ENCODE results near the gene MYLK.
"Not testable (repeated sequence)": the region's sequence is repeated elsewhere in the genome, so short reads cannot be mapped to it uniquely, and the experiment has no call there.

MYLK gene, protein sequence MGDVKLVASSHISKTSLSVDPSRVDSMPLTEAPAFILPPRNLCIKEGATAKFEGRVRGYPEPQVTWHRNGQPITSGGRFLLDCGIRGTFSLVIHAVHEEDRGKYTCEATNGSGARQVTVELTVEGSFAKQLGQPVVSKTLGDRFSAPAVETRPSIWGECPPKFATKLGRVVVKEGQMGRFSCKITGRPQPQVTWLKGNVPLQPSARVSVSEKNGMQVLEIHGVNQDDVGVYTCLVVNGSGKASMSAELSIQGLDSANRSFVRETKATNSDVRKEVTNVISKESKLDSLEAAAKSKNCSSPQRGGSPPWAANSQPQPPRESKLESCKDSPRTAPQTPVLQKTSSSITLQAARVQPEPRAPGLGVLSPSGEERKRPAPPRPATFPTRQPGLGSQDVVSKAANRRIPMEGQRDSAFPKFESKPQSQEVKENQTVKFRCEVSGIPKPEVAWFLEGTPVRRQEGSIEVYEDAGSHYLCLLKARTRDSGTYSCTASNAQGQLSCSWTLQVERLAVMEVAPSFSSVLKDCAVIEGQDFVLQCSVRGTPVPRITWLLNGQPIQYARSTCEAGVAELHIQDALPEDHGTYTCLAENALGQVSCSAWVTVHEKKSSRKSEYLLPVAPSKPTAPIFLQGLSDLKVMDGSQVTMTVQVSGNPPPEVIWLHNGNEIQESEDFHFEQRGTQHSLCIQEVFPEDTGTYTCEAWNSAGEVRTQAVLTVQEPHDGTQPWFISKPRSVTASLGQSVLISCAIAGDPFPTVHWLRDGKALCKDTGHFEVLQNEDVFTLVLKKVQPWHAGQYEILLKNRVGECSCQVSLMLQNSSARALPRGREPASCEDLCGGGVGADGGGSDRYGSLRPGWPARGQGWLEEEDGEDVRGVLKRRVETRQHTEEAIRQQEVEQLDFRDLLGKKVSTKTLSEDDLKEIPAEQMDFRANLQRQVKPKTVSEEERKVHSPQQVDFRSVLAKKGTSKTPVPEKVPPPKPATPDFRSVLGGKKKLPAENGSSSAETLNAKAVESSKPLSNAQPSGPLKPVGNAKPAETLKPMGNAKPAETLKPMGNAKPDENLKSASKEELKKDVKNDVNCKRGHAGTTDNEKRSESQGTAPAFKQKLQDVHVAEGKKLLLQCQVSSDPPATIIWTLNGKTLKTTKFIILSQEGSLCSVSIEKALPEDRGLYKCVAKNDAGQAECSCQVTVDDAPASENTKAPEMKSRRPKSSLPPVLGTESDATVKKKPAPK (N-terminal part only)

DNA sequence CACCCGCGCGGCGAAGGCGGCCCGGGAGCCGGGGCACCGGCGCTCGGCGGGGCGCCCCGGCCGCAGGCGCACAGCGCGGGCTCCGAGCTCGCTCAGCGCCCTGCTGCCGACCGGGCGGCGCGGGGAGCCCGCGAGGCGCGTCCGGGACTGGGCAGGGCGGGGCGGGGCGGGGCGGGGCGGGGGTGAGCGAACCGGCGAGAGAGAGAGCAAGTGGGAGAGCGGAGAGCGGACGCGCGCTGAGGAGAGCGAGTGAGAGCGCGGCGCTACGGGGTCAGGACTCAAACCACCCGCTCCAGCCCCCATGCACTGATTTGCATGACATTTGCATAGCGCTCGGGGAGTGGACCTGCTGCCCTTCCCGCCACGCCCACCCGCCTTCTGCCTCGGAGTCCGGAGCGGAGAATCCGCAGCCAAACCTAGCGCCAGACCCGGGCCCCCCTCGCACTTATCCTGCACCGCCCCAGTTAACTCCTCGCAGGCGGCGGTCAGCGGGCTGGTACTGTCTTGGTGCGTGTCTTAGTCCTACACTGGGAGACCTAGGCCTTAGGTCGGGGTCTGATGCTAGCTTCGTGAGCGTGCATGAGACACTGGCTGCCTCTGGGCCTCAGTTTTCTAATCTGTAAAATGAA is at the start of gene MYLK:
TSS of gene MYLK (minus strand) at position 130 of the 629 bp plus-strand sequence. CDS start 90,491 bp downstream, outside the sequence.
- intact Hi-C loops (cut with DNase I), result no loop called here
- DNase-seq, result peak in 2 of 10 donors; percentile 27 to 69

DNA sequence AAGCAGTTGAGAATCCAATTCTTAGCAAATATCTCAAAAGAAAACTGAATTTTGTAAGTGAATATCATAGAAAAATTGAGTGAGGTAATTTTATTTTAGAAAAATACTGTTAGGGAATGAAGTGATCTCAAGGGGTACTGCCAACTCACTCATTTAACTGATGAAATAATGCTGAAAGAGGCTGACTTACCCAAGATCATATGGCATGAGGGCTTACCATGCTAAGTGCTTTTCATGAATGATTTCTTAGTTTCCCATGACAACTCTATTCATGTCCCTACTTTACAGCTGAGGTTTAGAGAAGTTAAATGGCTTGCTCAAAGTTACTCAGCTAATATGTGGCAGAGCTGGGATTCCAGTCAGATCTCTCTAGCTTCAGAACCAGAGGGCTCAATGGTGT is 46.3 kb upstream of the MYLK start:
- intact Hi-C loops (cut with DNase I), result no loop called here
- DNase-seq, result no peak

DNA sequence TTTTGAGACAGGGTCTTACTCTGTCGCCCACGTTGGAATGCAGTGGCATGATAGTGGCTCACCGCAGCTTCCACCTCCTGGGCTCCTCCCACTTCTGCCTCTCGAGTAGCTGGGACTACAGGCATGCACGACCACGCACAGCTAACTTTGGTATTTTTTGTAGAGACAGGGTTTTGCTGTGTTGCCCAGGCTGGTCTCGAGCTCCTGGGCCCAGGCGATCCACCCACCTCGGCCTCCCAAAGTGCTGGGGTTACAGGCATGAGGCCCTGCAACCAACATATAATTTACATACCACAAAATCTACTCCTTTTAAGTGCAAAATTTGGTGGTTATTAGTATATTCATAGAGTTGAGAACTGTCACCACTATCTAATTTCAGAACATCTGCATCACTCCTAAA is 45.2 kb upstream of the MYLK start:
- intact Hi-C loops (cut with DNase I), result no loop called here
- peak in 1 of 10 donors; percentile 32 for DNase-seq

DNA sequence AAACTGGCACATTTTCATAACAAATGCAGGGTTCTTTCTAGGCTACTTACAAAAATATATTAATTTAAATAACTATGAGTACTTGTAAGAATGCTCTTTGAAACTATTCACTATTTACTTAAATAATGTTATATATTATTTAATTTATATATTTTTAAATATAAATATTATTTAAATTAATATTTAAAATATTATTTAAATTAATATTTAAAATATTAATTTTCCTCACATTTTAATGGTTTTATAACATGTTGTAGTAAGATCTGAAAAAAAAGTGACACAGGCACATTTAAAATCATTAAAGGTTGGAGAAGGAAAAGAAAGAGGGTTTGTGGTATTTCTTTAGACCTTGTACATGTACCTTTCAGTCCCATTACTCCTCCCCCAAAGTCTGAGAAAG is 42.3 kb upstream of the MYLK start:
- no peak for DNase-seq
- intact Hi-C loops (cut with DNase I), result no loop called here

DNA sequence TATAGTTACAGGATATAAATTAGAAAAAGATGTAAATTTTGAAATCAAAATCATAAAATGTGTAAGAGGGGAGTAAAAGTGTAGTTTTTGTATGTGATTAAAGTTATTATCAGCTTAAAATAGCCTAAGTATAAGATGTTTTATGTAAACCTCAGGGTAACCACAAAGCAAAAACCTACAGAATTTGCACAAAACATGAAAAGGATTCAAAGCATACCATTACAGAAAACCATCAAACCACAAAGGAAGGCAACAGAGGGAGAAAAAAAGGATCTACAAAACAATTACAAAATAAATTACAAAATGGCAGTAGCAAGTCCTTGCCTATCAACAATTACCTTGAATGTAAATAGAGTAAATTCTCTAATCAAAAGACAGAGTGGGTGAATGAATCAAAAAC is 36.7 kb upstream of the MYLK start:
- no peak for DNase-seq
- intact Hi-C loops (cut with DNase I), result no loop called here

DNA sequence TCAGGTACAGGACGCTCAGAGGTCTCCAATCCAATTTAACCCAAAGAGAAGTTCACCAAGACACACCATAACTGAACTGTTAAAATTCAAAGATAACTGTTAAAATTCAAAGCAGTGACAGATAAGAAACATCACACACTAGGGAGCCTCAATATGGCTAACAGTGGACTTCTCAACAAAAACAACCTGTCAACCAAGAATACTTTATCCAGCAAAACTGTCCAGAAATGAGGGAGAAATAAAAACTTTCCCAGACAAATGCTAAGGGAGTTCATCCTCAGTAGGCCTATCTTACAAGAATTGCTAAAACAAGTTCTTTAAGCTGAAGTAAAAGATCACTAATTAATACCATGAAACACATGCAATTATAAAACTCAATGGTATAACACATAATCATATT is 36.3 kb upstream of the MYLK start:
- intact Hi-C loops (cut with DNase I), result no loop called here
- DNase-seq, result no peak

DNA sequence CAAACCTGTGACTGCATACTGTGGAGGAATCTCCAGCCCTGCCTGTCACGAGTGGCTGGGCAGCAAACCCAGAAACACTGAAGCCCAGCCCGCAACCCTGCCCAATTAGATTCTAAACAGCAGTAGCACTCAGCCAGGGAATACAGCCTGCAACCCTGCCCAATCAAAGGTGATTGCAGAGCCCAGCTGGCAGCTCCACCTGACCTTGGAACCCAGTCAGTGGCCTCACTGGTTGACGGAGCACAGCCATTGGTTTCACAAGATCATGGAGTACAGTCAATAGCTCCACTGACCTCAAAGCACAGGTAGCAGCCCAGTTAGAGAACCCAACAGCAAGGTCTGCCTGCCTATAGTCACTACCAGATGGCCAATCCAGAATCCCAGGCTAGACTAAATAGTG is 35.2 kb upstream of the MYLK start:
- no peak for DNase-seq
- intact Hi-C loops (cut with DNase I), result no loop called here

DNA sequence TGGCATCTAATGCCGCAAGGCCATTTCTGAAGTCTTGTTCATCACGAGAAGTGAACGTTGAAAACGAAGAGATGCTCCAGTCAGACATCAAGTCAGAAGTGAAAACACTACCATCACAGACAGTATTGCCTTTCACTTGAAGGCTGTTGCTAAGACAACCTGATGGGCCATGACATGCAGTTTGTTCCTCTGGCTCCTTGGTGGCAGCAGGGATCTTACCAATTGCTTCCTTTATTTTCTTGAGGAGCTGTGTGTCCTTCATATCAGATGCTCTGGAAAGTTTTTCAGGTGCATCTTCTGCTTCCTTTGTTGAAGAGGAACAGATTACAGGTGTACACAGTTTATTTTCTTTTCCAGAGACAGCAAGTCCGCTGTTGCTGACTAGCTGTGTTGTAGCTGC is 30.7 kb upstream of the MYLK start:
- DNase-seq, result no peak

DNA sequence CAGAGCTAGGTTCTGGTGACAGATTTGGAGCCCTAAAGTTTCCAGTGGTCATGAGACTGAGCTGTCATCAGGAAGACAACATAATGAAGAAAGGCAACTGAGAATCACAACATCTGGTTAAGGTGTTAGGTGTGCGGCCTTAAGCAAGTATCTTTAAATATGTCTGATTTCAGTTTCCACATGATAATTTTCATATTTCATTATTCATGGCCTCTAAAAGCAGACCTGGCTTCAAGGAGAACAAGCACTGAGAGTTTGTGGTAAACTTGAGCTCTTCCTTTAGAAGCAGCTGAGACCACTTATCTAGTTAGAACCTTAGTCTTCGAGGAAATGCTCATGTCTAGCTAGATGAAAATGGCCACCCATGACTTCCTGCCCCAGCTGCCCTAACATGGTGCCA is 25.7 kb upstream of the MYLK start:
- intact Hi-C loops (cut with DNase I), result no loop called here
- DNase-seq, result no peak

More for the DNA sequence above, 30.7 kb upstream of the MYLK start:
- intact Hi-C loops (cut with DNase I), result no loop called here

DNA sequence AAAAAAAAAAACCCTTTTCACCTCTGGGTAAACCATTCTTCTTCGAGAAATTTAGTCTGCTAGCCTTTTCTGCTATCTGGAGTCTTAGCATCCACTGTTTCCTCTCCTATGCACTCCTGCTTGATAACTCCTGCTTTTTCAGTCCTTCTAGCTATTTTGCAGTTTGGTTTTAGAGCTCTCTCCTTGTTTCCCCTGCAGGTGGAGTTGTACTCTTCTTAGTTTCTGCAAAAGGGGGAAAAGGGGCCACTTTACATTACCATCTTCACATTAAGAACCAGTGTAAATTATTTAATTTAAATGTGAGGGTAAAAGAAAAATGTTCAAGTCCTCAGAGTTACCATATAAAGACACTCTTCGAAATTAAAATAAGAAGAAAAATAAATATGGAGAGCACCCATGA is 23.6 kb upstream of the MYLK start:
- intact Hi-C loops (cut with DNase I), result no loop called here
- no peak for DNase-seq

DNA sequence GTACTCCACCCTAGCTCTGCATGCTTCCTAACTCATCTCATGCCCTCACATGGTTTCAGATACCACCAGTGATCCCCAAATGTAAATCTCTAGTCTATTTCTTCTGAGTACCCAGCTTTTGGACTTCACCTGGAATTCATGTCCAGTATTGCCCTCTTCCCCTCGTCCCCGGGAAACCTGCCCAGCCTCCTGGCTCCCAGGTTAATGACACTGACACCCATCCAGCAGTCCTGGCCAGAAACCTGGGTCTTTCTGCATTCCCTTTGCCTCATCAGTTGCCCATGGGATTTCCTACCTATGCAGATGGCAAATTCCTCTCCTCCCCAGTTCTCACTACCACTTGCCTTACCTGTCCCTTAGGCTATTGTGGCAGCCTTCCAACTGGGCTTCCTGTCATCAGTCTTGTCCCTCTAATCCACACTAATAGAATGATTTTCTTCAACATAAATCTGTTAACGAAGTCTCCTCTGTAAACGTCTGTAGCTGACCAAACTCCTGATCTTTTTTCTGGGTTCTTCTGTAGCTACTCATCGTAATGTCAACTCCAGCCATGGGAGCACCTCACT is 15.3 kb upstream of the MYLK start:
- peak in 1 of 10 donors; percentile 62 for DNase-seq
- intact Hi-C loops (cut with DNase I), result no loop called here

DNA sequence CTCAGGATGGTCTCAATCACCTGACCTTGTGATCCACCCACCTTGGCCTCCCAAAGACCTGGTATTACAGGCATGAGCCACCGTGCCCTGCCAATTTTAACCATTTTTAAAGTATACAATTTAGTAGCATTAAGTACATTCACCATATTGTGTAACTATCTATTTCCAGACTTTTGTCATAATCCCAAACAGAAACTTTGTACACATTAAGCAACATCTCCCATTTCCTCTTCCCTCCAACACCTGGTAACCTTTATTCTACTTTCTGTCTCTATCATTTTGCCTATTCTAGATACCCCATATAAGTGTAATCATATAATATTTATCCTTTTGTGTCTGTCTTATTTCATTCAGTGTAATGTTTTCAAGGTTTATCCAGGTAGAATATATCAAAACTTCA is 8.9 kb upstream of the MYLK start:
- DNase-seq, result no peak
- intact Hi-C loops (cut with DNase I), result no loop called here

DNA sequence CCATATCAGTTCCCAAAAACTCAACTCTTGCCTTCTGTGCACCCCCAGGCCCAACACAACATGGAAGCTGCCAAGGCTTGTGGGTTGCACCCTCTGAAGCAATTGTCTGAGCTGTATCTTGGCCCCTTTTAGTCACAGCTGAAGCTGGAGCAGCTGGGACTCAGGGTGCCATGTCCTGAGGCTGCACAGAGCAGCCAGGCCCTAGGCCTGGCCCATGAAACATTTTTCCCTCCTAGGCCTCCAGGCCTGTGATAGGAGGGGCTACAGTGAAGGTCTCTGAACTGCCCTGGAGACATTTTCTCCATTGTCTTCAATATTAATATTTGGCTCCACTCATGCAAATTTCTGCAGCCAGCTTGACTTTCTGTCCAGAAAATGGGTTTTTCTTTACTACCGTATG is 8.1 kb upstream of the MYLK start:
- intact Hi-C loops (cut with DNase I), result no loop called here
- no peak for DNase-seq

DNA sequence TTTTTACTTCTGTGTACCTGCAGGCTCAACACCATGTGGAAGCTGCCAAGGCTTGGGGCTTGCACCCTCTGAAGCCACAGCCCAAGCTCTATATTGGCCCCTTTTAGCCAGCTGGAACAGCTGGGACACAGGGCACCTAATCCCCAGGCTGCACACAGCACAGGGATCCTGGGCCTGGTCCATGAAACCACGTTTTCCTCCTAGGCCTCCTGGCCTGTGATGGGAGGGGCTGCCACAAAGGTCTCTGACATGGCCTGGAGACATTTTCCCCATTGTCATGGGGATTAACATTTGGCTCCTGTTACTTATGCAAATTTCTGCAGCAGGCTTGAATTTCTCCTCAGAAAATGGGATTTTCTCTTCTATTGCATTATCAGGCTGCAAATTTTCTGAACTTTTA is 6.9 kb upstream of the MYLK start:
- DNase-seq; intact Hi-C loops (cut with DNase I): not testable (repeated sequence)

DNA sequence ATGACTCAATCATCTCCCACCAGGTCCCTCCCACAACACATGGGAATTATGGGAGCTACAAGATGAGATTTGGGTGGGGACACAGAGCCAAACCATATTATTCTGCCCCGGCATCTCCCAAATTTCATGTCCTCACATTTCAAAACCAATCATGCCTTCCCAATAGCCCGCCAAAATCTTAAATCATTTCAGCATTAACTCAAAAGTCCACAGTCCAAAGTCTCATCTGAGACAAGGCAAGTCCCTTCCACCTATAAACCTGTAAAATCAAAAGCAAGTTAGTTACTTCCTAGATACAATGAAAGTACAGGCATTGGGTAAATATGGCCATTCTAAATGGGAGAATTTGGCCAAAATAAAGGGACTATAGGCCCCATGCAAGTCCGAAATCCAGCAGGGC is 6.0 kb upstream of the MYLK start:
- DNase-seq; intact Hi-C loops (cut with DNase I): not testable (repeated sequence)

DNA sequence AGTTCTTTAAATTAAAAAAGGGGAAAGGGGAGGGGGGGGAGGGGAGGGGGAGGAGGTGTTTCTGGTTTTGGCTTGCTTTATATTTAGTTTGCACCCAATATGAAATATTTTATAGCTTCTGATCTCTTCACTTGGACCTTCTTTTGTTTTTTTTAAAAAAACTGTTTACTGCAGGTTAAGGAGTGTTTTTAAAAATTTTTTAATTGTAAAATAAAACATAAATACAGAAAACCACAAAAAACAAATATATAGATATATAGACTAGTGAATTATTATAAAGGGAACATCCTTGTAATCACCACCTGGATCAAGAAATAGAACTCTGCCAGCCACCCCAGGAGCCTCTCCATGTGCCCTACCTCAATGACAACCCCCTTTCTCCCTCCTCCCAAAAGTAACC is 861 bp upstream of the MYLK start:
- DNase-seq, result no peak
- intact Hi-C loops (cut with DNase I), result no loop called here

DNA sequence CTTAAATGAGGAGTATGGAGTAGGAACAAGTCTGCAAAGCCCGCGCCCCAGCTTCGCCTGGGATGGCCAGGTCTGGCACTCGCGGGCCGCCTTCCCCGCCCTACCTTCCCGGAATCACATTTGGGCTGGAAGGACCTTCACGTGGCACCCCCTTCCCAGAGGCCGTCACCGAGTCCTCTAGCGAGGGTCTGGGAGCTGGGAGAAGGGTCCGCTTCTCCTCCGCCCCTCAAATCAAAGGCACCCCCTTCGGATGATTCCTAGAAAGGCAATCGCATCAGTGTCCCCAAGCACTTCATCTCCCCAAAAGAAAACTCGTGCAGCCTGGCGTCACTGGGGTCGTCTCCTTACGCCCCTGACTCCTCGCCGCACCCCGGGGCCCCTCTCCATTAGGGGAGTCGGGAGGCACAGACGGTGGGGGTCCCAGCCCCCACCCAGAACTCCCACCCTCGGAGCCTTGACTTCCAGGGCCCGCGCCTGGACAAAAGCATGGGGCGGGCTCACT is 380 bp downstream of the MYLK start:
- no peak for DNase-seq
- intact Hi-C loops (cut with DNase I), result no loop called here

DNA sequence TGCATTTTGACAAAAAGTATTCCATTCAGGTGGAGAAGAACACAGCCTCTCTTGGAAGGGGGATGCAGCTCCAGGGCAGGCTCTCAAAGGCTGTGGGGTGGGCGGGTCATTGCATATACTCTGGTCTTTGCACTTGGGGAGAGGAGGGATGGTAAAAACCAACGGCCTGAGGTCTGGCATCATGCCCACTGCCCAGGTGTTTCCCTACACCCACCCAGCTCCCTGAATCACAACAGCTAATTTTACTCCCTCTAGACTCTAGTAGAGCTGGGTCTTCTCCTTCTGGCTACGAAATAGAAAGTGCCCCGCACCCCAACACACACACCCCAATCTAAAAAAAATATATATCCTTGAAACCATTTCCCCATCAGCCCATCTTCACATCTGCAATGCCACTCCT is 1.0 kb downstream of the MYLK start:
- intact Hi-C loops (cut with DNase I), result no loop called here
- DNase-seq, result no peak

DNA sequence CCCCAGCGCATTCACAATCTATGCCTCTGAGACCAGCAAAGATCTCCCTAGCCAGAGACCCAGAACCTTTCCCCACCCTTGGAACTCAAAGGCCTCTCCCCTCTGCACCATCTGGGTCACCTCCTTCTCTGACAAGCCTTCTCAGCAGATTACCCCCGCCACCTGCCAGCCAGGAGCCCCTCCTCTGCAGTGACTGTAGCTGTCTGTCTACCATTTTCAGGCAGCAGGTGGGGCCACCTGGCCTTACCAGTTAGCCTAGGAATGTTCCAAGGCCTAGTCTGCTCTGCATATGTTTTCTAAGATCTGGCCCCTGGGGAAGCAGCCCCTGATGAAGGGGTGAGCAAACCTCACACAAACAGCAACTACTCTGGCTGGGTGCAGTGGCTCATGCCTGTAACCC is 2.4 kb downstream of the MYLK start:
- no peak for DNase-seq
- intact Hi-C loops (cut with DNase I), result no loop called here

DNA sequence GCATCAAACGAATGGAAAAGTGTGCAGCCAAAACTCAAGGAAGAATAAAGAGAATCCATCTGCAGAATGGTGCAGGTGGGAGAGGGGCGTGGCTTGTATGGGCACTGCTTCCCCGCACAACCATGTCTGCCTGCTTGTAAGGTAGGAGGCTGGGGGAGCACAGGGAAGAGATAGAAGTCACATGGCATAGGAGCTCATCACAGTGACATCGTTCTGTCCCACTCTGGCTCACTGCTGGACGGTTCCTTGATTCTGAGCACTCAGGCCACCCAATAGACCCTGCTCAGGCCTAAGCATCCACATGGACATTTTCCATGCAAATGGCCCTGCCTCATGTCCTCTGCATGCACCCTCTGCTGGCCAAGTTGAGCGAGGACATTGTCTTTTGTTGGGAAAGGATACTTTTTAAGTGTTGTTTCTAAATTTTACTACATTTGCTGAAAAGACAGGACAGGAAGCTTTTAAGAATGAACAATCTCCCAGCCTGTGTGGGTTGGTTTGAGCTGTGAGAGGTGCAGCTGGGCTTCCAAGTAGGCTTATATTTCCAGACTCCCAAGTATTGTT is 3.1 kb downstream of the MYLK start:
- intact Hi-C loops (cut with DNase I), result no loop called here
- DNase-seq, result peak in 6 of 10 donors; percentile 20 to 85 (median 28)

All from posterior cingulate gyrus (tissue), 11 donors.